Pancreas (tissue), 10 donors: ENCODE measurements around the gene NKAP. TPM values are rescaled to one million over a fixed set of nuclear protein-coding genes. Genes with fewer than 3 reads are reported as not detected.
A peak's percentile ranks its signal among the peaks of the same experiment; 100 is the strongest.
"Not testable (repeated sequence)": the region's sequence is repeated elsewhere in the genome, so short reads cannot be mapped to it uniquely, and the experiment has no call there.

Experiments used
- ATAC-seq, 4 donors: fragments of 200-7000 bp; cut with Tn5 transposase; one replicate each; pipeline versions ENCODE4 v1.8.0 to v1.9.1; 2020; ENCODE audit warnings: mild to moderate bottlenecking in 4 of 4, moderate library complexity in 4 of 4
- DNase-seq, 6 donors: peaks; one replicate each; pipeline ENCODE4 v3.0.0-alpha.2; 2020
- FAIRE-seq: peaks from 2 replicates; lab custom pipeline; 2012; peaks lifted over from hg19 to GRCh38; lab: Jason Lieb, UNC
- H3K27ac ChIP-seq, 4 donors: fragments of 200-600 bp; sonication (generic); 1 replicate in 3 of 4; 2 replicates in 1 of 4; pipeline versions ENCODE4 v1.5.0 to v1.8.0; 2020
- H3K27me3 ChIP-seq, 4 donors: fragments of 200-600 bp; one replicate each; pipeline ENCODE4 v1.8.0; 2021
- H3K36me3 ChIP-seq, 3 donors: fragments of 200-600 bp; sonication (generic) in 1 of 3; one replicate each; pipeline versions ENCODE4 v1.5.0 to v1.8.0; 2020 to 2021
- H3K4me1 ChIP-seq, 3 donors: fragments of 200-600 bp; one replicate each; pipeline ENCODE4 v1.8.0; 2021
- H3K4me3 ChIP-seq, 4 donors: fragments of 200-600 bp; sonication (generic) in 2 of 4; one replicate each; pipeline versions ENCODE4 v1.5.0 to v1.8.0; 2020 to 2021
- H3K9me3 ChIP-seq, 4 donors: fragments of 200-600 bp; one replicate each; pipeline ENCODE4 v1.8.0; 2021
- WGBS, 2 donors: extraction: QIAGEN DNeasy Blood & Tissue Kit; methylation state at CpG; one replicate each; pipeline ENCODE4 v1.1.7; 2013; 5-methylcytosine and 5-hydroxymethylcytosine counted together
- intact Hi-C, 3 donors: fragments of 100-400 bp; cut with DNase I; formaldehyde crosslinking; loops; one replicate each; pipeline versions ENCODE4 v1.11.1 to v1.14.2; 2022
- polyA plus RNA-seq, 2 donors: library from polyadenylated mRNA; stranded (reverse); fragments of 200-250 nt; gene quantifications; one replicate each; pipeline ENCODE4 v1.2.3, GENCODE V29; 2013
- total RNA-seq, 6 donors: library from RNA; stranded (reverse); fragmentation: NEBNext Ultra II Directional in 4 of 6; extraction: Animal tissue kit (Norgen Biotek cat#: 25700) in 4 of 6; gene quantifications; one replicate each; pipeline versions ENCODE4 v1.2.1 to v1.2.4, GENCODE V29; 2021 to 2023
- TF ChIP-seq, protein P1 (sequence below), 4 donors: fragments of 200-600 bp; sonication (generic) in 3 of 4; IDR thresholded peaks; one replicate each; pipeline versions ENCODE4 v1.5.0 to v1.8.0; 2021; ENCODE audit warnings: antibody characterized with exemption in 4 of 4
- donor health status: healthy with polysubstance abuse.
- donor health status: DM: no; HTN: no; CAD: no; lungs with moderate emphysema.
- donor health status: DM: no; HTN: no; CAD: no.
- donor health status: control.
- donor health status: control.
- donor health status: Bipolar disorder and iron deficiency.
- donor health status: DM: yes; HTN: yes; CAD: no.
- donor health status: DM: no; HTN: no; CAD: no.
- donor health status: DM: no; HTN: no; CAD: no.
- donor health status: DM: yes; HTN: yes; CAD: no.

The NKAP gene
- total and polyA plus RNA-seq, 8 donors = 2.0 to 5.5 (median 3.3) TPM

DNA sequence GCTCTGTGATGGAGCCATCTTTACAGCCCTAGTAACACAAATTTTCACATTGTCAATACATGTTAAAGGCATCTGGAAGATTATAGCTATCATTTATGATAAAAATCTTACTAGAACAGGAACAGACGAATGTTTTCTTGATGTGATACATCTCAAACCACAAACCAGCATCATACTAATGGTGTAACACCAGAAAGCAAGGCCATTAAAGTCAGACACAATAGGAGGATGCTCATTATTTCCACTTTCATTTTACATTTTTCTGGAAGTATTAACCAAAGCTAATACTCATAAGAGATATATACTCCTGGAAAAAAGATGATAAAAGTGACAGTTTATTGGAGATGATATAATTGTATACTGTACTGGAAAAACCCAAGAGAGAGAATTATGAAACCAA, 42.6 kb downstream of the NKAP start:
- no peaks in the 10 kb centered on the region for H3K4me1 ChIP-seq
- intact Hi-C loops = no loop called here
- ATAC-seq = no peak
- WGBS, 2 donors = 53 to 78% methylated on average over 1 of the region's 1 CpG
- no peak overlapping the region for H3K27ac ChIP-seq
- FAIRE-seq = no peak
- no peak overlapping the region for H3K4me3 ChIP-seq
- no peak for DNase-seq
- TF ChIP-seq, protein P1, sequence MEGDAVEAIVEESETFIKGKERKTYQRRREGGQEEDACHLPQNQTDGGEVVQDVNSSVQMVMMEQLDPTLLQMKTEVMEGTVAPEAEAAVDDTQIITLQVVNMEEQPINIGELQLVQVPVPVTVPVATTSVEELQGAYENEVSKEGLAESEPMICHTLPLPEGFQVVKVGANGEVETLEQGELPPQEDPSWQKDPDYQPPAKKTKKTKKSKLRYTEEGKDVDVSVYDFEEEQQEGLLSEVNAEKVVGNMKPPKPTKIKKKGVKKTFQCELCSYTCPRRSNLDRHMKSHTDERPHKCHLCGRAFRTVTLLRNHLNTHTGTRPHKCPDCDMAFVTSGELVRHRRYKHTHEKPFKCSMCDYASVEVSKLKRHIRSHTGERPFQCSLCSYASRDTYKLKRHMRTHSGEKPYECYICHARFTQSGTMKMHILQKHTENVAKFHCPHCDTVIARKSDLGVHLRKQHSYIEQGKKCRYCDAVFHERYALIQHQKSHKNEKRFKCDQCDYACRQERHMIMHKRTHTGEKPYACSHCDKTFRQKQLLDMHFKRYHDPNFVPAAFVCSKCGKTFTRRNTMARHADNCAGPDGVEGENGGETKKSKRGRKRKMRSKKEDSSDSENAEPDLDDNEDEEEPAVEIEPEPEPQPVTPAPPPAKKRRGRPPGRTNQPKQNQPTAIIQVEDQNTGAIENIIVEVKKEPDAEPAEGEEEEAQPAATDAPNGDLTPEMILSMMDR (IDR thresholded peaks at IDR 0.05) = no peak
- H3K27me3 ChIP-seq = no peaks in the 10 kb centered on the region
- no peaks in the 10 kb centered on the region for H3K9me3 ChIP-seq
- no peaks in the 10 kb centered on the region for H3K36me3 ChIP-seq

DNA sequence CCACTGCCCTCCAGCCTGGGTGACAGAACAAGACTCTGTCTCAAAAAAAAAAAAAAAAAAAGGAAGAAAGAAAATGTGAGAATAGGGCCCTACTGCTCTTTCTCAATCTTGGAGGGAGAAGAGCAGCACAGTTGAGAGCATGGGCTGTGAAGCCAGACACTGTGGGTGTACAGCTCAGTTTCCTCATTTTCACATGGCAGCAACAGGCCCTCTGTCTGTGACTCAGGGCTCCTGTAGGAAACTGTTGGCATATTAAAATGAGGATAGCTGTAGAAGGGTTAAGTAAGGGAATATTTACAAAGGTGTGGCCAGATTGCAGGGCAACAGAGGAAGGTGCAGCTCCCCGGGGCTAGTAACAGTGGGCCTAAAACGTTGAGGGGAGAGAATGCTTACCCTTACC, 44.4 kb downstream of the NKAP start:
- FAIRE-seq (no peak), ATAC-seq (peak in 3 of 4 donors; percentile 24 to 59 (median 51)), DNase-seq (no peak)
- H3K27me3 ChIP-seq = no peaks in the 10 kb centered on the region
- WGBS, 2 donors = 7 to 8% methylated on average over 2 of the region's 2 CpGs
- no peaks in the 10 kb centered on the region for H3K36me3 ChIP-seq
- no peak overlapping the region for H3K4me3 ChIP-seq
- intact Hi-C loops = no loop called here
- H3K27ac ChIP-seq = no peak overlapping the region
- no peaks in the 10 kb centered on the region for H3K9me3 ChIP-seq
- TF ChIP-seq, protein P1 (IDR thresholded peaks at IDR 0.05) = no peak
- no peaks in the 10 kb centered on the region for H3K4me1 ChIP-seq

DNA sequence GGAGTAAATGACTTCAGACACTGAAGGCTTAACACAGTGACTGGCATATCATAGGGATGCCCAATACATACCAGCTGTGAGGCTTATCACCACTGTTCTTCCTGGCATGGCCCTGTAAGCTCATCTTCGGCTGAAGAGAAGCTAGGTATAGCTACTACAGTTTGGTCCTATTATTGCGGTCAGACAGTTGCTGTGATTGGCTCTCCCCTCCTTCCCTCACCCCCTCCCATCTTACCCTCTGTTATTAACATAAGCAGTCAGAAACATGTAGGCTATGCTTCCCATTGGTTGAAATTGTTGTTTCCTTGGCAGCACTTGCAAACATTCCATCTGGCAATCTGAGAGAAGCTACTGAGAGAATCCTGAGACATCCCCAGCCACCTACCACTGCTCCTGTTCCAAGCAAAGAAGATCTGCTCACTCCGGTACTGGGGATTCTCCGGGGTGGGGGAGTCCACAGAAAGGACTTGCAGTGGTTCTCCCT, 47.7 kb downstream of the NKAP start, which contains the start of gene AKAP14:
AKAP14 (plus strand) TSS at position 51 of the 484 bp plus-strand sequence. CDS start 7,331 bp downstream, outside the sequence.
- Histone ChIP-seq H3K9me3 (no peaks in the 10 kb centered on the region), H3K4me3 (no peak within 1 kb of the TSS), H3K4me1 (no peaks in the 10 kb centered on the region), H3K36me3 (no peaks in the 10 kb centered on the region), H3K27ac (no peak within 1 kb of the TSS), H3K27me3 (no peaks in the 10 kb centered on the region)
- TF ChIP-seq, protein P1 (IDR thresholded peaks at IDR 0.05) = no peak
- FAIRE-seq = no peak
- WGBS, 2 donors = 60 to 66% methylated on average over 4 of the region's 4 CpGs
- no peak for ATAC-seq
- intact Hi-C loops = no loop called here
- no peak for DNase-seq

DNA sequence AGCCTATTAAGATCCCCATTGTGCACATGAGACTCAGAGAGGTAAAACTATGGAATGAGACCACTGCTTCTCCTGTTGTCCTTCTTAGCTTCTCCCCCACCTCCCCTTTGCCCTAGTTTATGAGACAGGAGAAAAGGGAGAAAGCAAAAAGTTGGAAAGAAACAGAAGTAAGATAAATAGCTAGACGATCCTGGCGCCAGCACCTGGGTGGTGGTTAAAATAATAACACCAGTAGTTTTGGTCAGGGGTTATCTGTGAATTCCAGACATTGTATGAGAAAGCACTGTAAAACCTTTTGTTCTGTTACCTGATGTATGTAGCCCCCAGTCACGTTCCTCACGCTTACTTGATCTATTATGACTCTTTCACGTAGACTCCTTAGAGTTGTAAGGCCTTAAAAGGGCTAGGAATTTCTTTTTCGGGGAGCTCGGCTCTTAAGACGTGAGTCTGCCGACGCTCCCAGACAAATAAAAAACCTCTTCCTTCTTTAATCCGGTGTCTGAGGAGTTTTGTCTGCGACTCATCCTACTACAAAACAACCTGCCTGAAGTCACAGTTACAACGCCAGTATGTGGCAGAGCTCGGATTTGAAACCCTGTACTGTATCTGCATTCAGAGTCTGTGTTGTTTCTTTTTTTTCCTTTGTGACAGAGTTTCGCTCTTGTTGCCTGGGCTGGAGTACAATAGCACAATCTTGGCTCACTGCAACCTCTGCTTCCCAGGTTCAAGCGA, 51.4 kb downstream of the NKAP start:
- H3K4me1 ChIP-seq, H3K27ac ChIP-seq, H3K36me3 ChIP-seq, intact Hi-C loops, H3K4me3 ChIP-seq, ATAC-seq, H3K27me3 ChIP-seq, H3K9me3 ChIP-seq, DNase-seq, FAIRE-seq: not testable (repeated sequence)
- whole genome bisulfite sequencing, 2 donors = 73 to 80% methylated on average over 16 of the region's 16 CpGs

DNA sequence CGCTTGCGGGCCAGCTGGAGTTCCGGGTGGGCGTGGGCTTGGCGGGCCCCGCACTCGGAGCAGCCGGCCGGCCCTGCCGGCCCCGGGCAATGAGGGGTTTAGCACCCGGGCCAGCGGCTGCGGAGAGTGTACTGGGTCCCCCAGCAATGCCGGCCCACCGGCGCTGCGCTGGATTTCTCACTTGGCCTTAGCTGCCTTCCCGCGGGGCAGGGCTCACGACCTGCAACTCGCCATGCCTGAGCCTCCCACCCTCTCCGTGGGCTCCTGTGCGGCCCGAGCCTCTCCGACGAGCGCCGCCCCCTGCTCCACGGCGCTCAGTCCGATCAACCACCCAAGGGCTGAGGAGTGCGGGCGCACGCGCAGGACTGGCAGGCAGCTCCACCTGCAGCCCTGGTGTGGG, 52.9 kb downstream of the NKAP start:
- H3K4me1 ChIP-seq, H3K9me3 ChIP-seq, H3K27me3 ChIP-seq, intact Hi-C loops, ATAC-seq, H3K36me3 ChIP-seq, FAIRE-seq, H3K4me3 ChIP-seq, H3K27ac ChIP-seq: not testable (repeated sequence)
- 72 to 89% methylated on average over 21 to 28 of the region's 36 CpGs for WGBS, 2 donors
- peak in 1 of 6 donors; percentile 41 for DNase-seq
